ENCODE measurements around the gene HEPN1.

- TF ChIP-seq POLR2AphosphoS5 (IDR thresholded peaks at IDR 0.05; ENCODE audit: low read depth, low read length) (no peak), POLR2A (IDR thresholded peaks at IDR 0.05; ENCODE audit: low read depth, low read length) (no peak), PAX5 (IDR thresholded peaks at IDR 0.05; ENCODE audit: insufficient read depth, low read length, severe bottlenecking) (no peak), POU2F2 (IDR thresholded peaks at IDR 0.05; ENCODE audit: low read depth, low read length) (no peak), SPI1 (IDR thresholded peaks at IDR 0.05; ENCODE audit: low read depth, low read length) (no peak), TAF1 (IDR thresholded peaks at IDR 0.05; ENCODE audit: low read depth, low read length) (no peak)
Measured at GRCh38 chr11:124961972-124962609, 43.0 kb downstream of the HEPN1 start.
